ENCODE data around the gene SLC35E4.

Gene SLC35E4

DNA sequence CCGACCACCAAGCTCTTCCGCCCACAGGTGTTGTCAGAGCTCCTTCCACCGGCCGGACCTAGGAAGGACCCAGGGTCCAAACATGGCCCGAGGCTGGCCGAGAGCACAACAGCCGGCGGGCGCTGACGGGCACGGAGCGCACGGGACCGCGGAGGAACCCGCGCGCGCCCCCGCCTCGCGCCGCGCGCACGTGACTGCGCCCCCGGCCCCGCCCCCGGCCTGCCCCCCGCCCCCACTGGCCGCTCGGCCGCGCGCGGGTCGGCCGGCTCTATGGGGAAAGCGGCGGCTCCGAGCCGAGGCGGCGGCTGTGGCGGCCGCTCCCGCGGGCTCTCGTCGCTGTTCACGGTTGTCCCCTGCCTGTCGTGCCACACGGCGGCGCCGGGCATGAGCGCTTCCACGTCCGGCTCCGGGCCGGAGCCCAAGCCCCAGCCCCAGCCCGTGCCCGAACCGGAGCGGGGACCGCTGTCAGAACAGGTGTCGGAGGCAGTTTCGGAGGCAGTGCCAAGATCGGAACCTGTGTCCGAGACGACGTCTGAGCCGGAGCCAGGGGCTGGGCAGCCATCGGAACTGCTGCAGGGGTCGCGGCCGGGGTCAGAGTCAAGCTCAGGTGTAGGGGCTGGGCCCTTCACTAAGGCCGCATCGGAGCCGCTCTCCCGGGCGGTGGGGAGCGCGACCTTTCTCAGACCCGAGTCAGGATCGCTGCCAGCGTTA is 59.2 kb downstream of the SLC35E4 start, which contains the start of gene OSBP2:
Gene OSBP2, plus strand, starts transcription at position 235 of the 711 bp plus-strand sequence. Its CDS starts 36 bp downstream, at position 271.
- peak; percentile 2 to 6 for DNase-seq

DNA sequence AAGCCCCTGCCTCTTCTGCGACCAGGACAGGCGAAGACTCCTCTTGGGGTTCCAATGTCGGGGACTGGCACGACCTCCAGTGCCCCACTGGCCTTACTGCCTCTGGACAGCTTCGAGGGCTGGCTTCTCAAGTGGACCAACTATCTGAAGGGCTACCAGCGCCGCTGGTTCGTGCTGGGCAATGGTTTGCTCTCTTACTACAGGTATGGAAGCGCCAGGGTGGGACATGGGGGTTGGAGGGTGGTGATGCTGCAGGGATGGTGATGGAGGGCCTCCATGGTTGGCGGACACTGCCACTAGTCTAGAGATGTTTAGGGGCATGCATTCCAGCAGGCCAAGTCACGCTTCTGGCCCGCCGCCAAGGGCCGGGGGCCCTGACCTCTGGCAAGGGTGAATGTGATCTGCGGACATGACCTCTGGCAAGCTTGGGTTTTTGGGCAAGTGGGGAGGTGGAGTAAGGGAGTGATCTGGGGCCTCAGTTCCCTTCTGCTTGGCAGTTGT is 59.8 kb downstream of the SLC35E4 start:
- no peak for DNase-seq

DNA sequence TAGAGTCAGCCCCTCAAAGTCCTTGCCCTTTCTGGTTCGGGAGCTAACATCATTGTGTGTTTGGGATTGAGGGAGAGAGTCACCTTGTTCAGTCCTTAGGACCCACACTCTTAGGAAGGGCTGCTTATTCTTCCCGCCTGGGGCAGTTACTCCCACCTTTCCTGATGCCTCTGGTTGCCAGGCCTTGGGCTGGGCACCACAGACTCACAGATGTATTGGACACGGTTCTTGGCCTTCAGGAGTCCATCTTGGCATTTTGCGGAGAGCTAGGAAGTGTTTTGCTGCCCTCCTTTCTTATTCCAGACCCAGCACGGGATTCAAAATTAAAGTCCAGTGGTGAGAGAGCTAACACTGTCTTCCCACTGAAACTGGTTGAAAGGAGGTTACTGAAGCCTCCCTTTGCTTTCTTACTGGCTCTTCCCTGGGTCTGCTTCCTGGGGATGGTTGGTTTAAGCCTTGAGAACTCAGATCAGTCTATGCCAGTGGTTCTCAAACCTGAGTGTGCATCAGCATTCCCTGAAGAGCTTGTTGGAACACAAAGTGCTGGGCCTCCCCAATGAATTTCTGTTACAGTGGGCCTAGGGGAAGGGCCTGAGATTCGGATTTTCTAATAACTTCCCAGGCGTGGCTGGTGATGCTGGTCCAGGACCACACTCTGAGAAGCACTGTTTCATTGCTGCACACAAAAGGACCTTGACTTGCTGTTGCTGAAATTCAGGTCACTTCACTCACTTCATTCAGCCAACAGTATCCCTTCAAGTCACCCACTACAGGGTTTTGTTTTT is 60.5 kb downstream of the SLC35E4 start:
- no peak for DNase-seq
